Heart right ventricle (tissue), 16 donors: ENCODE data around the gene DGKB. TPM values are rescaled to one million over a fixed set of nuclear protein-coding genes. Genes with fewer than 3 reads are reported as not detected.

Source experiments
- ATAC-seq, 8 donors: fragments of 200-7000 bp; cut with Tn5 transposase; one replicate each; pipeline ENCODE4 v1.9.1; 2020; ENCODE audit warnings: mild to moderate bottlenecking in 8 of 8, moderate library complexity in 8 of 8, moderate number of reproducible peaks in 1 of 8
- DNase-seq, 2 donors: peaks; one replicate each; pipeline ENCODE4 v3.0.0-alpha.2; 2020
- H3K27ac ChIP-seq, 10 donors: fragments of 200-600 bp; sonication (generic) in 2 of 10; one replicate each; pipeline versions ENCODE4 v1.5.0 to v1.8.0; 2020 to 2022; ENCODE audit warnings: mild to moderate bottlenecking in 3 of 10
- H3K27me3 ChIP-seq, 7 donors: fragments of 200-600 bp; one replicate each; pipeline ENCODE4 v1.8.0; 2021 to 2022; ENCODE audit warnings: mild to moderate bottlenecking in 2 of 7
- H3K36me3 ChIP-seq, 9 donors: fragments of 200-600 bp; sonication (generic) in 1 of 9; one replicate each; pipeline versions ENCODE4 v1.5.0 to v1.8.0; 2020 to 2022; ENCODE audit warnings: mild to moderate bottlenecking in 2 of 9
- H3K4me1 ChIP-seq, 9 donors: fragments of 200-600 bp; sonication (generic) in 1 of 9; one replicate each; pipeline versions ENCODE4 v1.5.0 to v1.8.0; 2020 to 2022; ENCODE audit warnings: mild to moderate bottlenecking in 4 of 9
- H3K4me3 ChIP-seq, 10 donors: fragments of 200-600 bp; sonication (generic) in 2 of 10; one replicate each; pipeline versions ENCODE4 v1.5.0 to v1.8.0; 2020 to 2022; ENCODE audit warnings: mild to moderate bottlenecking in 7 of 10, moderate library complexity in 2 of 10
- H3K9me3 ChIP-seq, 11 donors: fragments of 200-600 bp in 10 of 11; sonication (generic) in 2 of 11; one replicate each; pipeline versions ENCODE4 v1.5.0 to v1.8.0; 2013 to 2022; ENCODE audit warnings: mild to moderate bottlenecking in 2 of 11, control low read depth in 1 of 11, moderate library complexity in 1 of 11
- CTCF ChIP-seq, 9 donors: fragments of 200-600 bp; sonication (generic) in 2 of 9; IDR thresholded peaks; one replicate each; pipeline versions ENCODE4 v1.5.0 to v1.8.0; 2021 to 2022; ENCODE audit warnings: antibody characterized with exemption in 9 of 9, mild to moderate bottlenecking in 5 of 9, moderate library complexity in 1 of 9
- WGBS, 2 donors: extraction: QIAGEN DNeasy Blood & Tissue Kit; methylation state at CpG; one replicate each; pipeline ENCODE4 v1.1.7; 2013; ENCODE audit warnings: inconsistent platforms in 1 of 2; 5-methylcytosine and 5-hydroxymethylcytosine counted together
- intact Hi-C, 10 donors: fragments of 100-400 bp; cut with DNase I; formaldehyde crosslinking; loops; one replicate each; pipeline versions ENCODE4 v1.11.1 to v1.14.2; 2022
- long read RNA-seq, 3 donors: library from polyadenylated mRNA; unstranded; transcript quantifications; one replicate each; pipeline ENCODE4 v2.0.0, GENCODE V29; 2020 to 2021
- polyA plus RNA-seq, 2 donors: library from polyadenylated mRNA; stranded (reverse); fragments of 200-250 nt; gene quantifications; one replicate each; pipeline ENCODE4 v1.2.3, GENCODE V29; 2013
- total RNA-seq, 10 donors: library from RNA; stranded (reverse); fragmentation: NEBNext Ultra II Directional in 3 of 10; extraction: Animal tissue kit (Norgen Biotek cat#: 25700) in 3 of 10; gene quantifications; one replicate each; pipeline versions ENCODE4 v1.2.1 to v1.2.4, GENCODE V29; 2021 to 2023
- donor health status: Arrhythmogenic right ventricular cardiomyopathy.
- donor health status: ischemic (EF 13 %, LVEDD 7.1; RV severe dilation, severe dysfunction).
- donor health status: healthy with polysubstance abuse.
- donor health status: DM: no; HTN: yes; CAD: no.
- donor health status: DM: no; HTN: no; CAD: no.
- donor health status: ischemic (EF 25% LVEDD 6.9; RV normal size, moderate dysfunction).
- donor health status: ischemic (EF 25% LVEDD 5.7; RV mildly dilated, moderate dysfunction).
- donor health status: healthy.
- donor health status: DM: yes; HTN: yes; CAD: no.
- donor health status: Ischemic cardiomyopathy.
- donor health status: ischemic (EF 35%, LVEDD 5.7; RV mildly dilated, moderate dysfunction).
- donor health status: nonischemic (EF 11% LVEDD 7.7; RV severe dilation, severe dysfunction).
- donor health status: DM: yes; HTN: yes; CAD: no.
- donor health status: PGD.
- donor health status: ischemic (EF 29% LVEDD 5.4; RV normal size, mild dysfunction).
- donor health status: nonischemic (EF 23%, LVEDD 6.1; RV moderate dilation, normal function).

DGKB gene
- 1 to 10 TPM in 2 of 10 donors, under 1 TPM in 8; 0.17 to 1.2 (median 0.79) TPM for total RNA-seq
- polyA plus RNA-seq = under 1 TPM; under 0.01 to 0.04 TPM
- long read RNA-seq, donor 1 = 0 reads
- long read RNA-seq, donor 2 = 0 reads
- long read RNA-seq, donor 3, partial matches to known transcripts = 0 of 1 reads
- long read RNA-seq, donor 3, other reads (novel, unspliced or antisense) = 1 of 1 reads

GRCh38 chr7:14902589-14903067, at the start of gene DGKB:
TSS of gene DGKB (minus strand) at chr7:14902751.
- DNase-seq (peak; percentile 19 to 38), ATAC-seq (peak; percentile 64 to 90 (median 80))
- H3K4me3 ChIP-seq = peak within 1 kb of the TSS in 9 of 10 donors; percentile 23 to 53 (median 46)
- WGBS, 2 donors = 2 to 3% methylated on average over 16 of the region's 16 CpGs
- peaks cover 0 to 13% (median 0%) of the 10 kb centered on the region in 9 donors for H3K4me1 ChIP-seq
- H3K9me3 ChIP-seq = no peaks in the 10 kb centered on the region
- H3K36me3 ChIP-seq = no peaks in the 10 kb centered on the region
- intact Hi-C loops = loop anchor here in 2 of 10 donors (5.0 to 10.0 kb wide), 2 partner anchors 140 to 178 kb away; no protein-coding TSS in a partner anchor
- H3K27me3 ChIP-seq = peaks cover 0 to 10% (median 0%) of the 10 kb centered on the region in 7 donors
- TF ChIP-seq CTCF (IDR thresholded peaks at IDR 0.05) = no peak
- H3K27ac ChIP-seq = peak within 1 kb of the TSS in 5 of 10 donors; percentile 13 to 41 (median 28)

GRCh38 chr7:14950013-14950412, 47.5 kb upstream of the DGKB start:
- no peaks in the 10 kb centered on the region for H3K9me3 ChIP-seq
- no peak overlapping the region for H3K4me3 ChIP-seq
- ATAC-seq (no peak), DNase-seq (no peak)
- H3K4me1 ChIP-seq = no peaks in the 10 kb centered on the region
- TF ChIP-seq CTCF (IDR thresholded peaks at IDR 0.05) = no peak
- H3K27me3 ChIP-seq = no peaks in the 10 kb centered on the region
- no peaks in the 10 kb centered on the region for H3K36me3 ChIP-seq
- 89 to 92% methylated on average over 4 of the region's 4 CpGs for WGBS, 2 donors
- no peak overlapping the region for H3K27ac ChIP-seq
- intact Hi-C loops = no loop called here

GRCh38 chr7:14938181-14938580, 35.6 kb upstream of the DGKB start:
- TF ChIP-seq CTCF (IDR thresholded peaks at IDR 0.05) = no peak
- intact Hi-C loops = no loop called here
- 48 to 52% methylated on average over 1 of the region's 1 CpG for WGBS, 2 donors

GRCh38 chr7:14937581-14937980, 35.0 kb upstream of the DGKB start:
- Histone ChIP-seq H3K4me3 (no peak overlapping the region), H3K27ac (no peak overlapping the region), H3K36me3 (no peaks in the 10 kb centered on the region), H3K4me1 (no peaks in the 10 kb centered on the region), H3K9me3 (no peaks in the 10 kb centered on the region), H3K27me3 (no peaks in the 10 kb centered on the region)
- intact Hi-C loops = no loop called here
- DNase-seq = no peak
- 78 to 89% methylated on average over 1 of the region's 1 CpG for WGBS, 2 donors
- ATAC-seq = no peak
- no peak for TF ChIP-seq CTCF (IDR thresholded peaks at IDR 0.05)

More at GRCh38 chr7:14938181-14938580, 35.6 kb upstream of the DGKB start:
- Histone ChIP-seq H3K4me3 (no peak overlapping the region), H3K36me3 (no peaks in the 10 kb centered on the region), H3K27me3 (no peaks in the 10 kb centered on the region), H3K9me3 (no peaks in the 10 kb centered on the region), H3K4me1 (no peaks in the 10 kb centered on the region), H3K27ac (no peak overlapping the region)
- DNase-seq (no peak), ATAC-seq (no peak)
